ENCODE data around the gene SMDT1.

DNA sequence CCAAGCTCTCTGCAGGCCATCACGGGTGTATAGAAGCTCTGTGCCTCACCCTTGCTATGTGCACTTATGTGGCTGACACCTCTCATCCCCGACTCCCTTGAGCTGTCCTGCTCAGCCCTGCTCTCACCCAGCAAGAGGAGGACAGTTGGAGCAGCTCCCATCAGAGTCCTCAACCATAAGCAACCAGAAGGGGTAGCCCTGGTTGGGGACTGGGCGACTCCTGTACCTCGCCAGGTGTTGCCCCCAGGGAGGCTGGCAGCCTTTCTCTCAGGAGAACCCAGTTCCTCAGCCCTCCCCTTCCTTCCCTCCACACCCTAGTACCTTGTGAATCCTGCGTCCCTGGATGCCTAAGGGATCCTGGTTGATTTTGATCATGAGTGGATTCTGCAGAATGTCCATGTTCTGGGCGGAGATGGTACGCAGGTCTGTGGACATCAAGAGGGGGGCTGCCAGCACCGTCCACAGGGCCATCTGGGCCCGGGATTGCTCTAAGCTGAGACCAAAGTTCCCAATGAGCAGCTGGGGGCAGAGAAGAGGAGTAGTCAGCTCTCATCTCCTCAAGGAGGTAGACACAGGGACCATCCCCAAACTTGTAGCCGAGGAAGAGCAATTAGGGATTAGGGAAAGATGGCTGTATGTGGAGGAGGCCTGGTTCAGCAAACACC is 16.9 kb upstream of the SMDT1 start:
- TF ChIP-seq CTCF (IDR thresholded peaks at IDR 0.05) = no peak
- no peak for TF ChIP-seq POLR2A (IDR thresholded peaks at IDR 0.05)
- no peak for TF ChIP-seq EP300 (IDR thresholded peaks at IDR 0.05)

Measured in tibial nerve (tissue), 4 donors.